PFSK-1 (cell line): ENCODE data around the gene NKAIN4.

ENCODE experiments used
- FOXP2 ChIP-seq: optimal IDR thresholded peaks from 2 replicates; pipeline ENCODE3; 2011; ENCODE audit warnings: borderline replicate concordance, control low read depth, inconsistent platforms; ENCODE audit not compliant: insufficient read depth; ENCODE audit errors: extremely low read length, extremely low read depth
- POLR2AphosphoS5 ChIP-seq: IDR thresholded peaks from 2 replicates; pipeline ENCODE4 v1.6.1; 2012; ENCODE audit warnings: low read depth, mild to moderate bottlenecking, control low read depth, low read length, moderate library complexity
- SIN3A ChIP-seq: IDR thresholded peaks from 2 replicates; pipeline ENCODE4 v1.6.1; 2012; ENCODE audit warnings: mild to moderate bottlenecking, low read length, moderate library complexity, borderline replicate concordance; ENCODE audit not compliant: insufficient read depth
- TAF1 ChIP-seq: IDR thresholded peaks from 2 replicates; pipeline ENCODE4 v1.6.1; 2012; ENCODE audit warnings: low read length, control low read depth, borderline replicate concordance; ENCODE audit not compliant: insufficient read depth
- TF ChIP-seq, protein P1 (sequence below), 2 experiments: IDR thresholded peaks; 2 replicates each; pipeline versions ENCODE4 v1.6.1 to v1.8.0; 2011 to 2012; ENCODE audit warnings: low read depth in 2 of 2, low read length in 2 of 2, control low read depth in 1 of 2, inconsistent platforms in 1 of 2, mild to moderate bottlenecking in 1 of 2, moderate library complexity in 1 of 2; ENCODE audit not compliant: insufficient read depth in 1 of 2

Gene NKAIN4

DNA sequence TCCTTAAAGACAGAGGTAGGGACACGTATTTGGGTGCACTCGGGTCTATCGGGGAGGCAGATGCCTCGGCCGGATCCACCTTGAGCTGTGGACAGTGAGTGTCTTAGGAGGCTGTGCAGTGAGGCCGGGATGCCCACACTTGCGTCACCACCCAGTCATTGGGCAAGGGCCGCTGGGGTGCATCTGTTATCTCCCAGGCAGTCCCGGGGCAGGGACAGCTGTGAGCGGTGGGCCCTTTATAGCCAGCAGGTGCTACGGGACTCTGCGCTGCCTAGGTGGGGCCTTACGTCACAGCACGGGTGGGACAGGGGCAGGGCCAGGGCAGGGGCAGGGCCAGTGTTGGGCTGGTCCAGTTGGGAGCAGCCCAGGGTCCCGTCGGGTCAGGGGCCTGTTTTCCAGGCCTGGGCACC is 38.0 kb upstream of the NKAIN4 start:
- TF ChIP-seq SIN3A, result no peak
- no peak for TF ChIP-seq FOXP2
- no peak for TF ChIP-seq TAF1
- no peak for TF ChIP-seq POLR2AphosphoS5
- TF ChIP-seq, protein P1, sequence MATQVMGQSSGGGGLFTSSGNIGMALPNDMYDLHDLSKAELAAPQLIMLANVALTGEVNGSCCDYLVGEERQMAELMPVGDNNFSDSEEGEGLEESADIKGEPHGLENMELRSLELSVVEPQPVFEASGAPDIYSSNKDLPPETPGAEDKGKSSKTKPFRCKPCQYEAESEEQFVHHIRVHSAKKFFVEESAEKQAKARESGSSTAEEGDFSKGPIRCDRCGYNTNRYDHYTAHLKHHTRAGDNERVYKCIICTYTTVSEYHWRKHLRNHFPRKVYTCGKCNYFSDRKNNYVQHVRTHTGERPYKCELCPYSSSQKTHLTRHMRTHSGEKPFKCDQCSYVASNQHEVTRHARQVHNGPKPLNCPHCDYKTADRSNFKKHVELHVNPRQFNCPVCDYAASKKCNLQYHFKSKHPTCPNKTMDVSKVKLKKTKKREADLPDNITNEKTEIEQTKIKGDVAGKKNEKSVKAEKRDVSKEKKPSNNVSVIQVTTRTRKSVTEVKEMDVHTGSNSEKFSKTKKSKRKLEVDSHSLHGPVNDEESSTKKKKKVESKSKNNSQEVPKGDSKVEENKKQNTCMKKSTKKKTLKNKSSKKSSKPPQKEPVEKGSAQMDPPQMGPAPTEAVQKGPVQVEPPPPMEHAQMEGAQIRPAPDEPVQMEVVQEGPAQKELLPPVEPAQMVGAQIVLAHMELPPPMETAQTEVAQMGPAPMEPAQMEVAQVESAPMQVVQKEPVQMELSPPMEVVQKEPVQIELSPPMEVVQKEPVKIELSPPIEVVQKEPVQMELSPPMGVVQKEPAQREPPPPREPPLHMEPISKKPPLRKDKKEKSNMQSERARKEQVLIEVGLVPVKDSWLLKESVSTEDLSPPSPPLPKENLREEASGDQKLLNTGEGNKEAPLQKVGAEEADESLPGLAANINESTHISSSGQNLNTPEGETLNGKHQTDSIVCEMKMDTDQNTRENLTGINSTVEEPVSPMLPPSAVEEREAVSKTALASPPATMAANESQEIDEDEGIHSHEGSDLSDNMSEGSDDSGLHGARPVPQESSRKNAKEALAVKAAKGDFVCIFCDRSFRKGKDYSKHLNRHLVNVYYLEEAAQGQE (IDR thresholded peaks at IDR 0.05; ENCODE audit: insufficient read depth in 1 of 2, low read depth in 2 of 2, low read length in 2 of 2), result no peak

DNA sequence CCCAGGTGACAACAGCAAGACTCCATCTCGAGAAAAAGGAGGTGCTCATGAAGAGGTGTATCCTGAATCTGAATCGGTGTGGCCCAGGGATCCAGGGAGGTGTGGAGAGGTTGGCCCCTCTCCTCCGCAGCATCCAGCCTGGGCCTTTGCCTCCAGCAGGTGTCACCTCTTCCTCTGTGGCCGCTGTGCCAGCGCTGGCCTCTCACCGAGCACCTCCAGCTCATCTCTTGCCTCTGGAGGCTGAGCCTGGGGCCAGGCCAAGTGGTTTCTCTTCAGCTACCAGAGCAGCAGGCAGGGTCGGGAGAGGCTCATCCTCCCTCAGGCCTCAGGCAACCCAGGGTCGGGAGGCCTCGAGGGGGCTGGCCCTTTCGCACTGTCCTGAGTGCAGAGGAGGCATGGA is 37.5 kb upstream of the NKAIN4 start:
- TF ChIP-seq POLR2AphosphoS5 (no peak), TAF1 (no peak), FOXP2 (no peak), SIN3A (no peak)
- TF ChIP-seq, protein P1 (IDR thresholded peaks at IDR 0.05; ENCODE audit: insufficient read depth in 1 of 2, low read depth in 2 of 2, low read length in 2 of 2), result no peak

DNA sequence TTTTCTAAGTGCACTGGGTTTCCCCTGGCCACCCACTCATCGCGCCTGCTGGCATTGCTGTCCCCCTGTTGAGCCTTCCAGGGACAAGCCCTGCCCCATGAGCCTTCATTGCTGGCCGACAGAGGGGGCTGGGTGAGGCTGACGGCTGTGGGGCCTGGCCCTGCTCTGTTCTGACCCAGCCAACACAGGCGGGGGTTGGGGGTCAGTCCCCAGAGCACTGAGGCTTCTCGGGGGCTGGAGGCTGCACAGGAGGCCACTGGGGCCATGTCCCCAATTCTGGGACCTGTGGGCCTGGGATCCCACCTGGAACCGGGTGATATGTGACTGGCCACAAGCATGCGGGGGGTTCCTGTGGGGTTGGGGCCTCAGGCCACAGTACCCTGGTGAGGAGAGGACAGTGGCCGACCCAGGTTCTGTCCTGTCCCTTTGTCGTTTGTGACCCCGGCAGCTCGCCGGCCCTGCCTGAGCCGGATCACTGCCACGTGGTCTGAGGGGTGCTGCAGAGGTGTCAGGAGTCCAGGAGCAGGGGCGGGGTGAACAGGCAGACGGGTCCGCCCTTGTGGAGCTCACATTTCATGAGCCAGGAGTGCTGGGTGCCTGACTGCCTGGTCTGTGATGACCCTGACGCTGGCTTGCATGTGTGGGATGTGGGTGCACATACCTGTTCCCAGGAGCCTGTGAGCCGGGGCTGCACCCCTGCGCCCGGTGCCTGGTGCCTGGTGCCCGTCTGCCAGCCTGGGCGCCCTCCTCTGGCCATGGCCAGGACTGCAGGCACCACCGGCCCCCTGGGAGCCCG is 36.6 kb upstream of the NKAIN4 start:
- TF ChIP-seq POLR2AphosphoS5 (peak; percentile 13; the same call in 1 of the 2 replicates), SIN3A (no peak), TAF1 (no peak), FOXP2 (no peak)
- TF ChIP-seq, protein P1 (IDR thresholded peaks at IDR 0.05; ENCODE audit: insufficient read depth in 1 of 2, low read depth in 2 of 2, low read length in 2 of 2), result no peak

DNA sequence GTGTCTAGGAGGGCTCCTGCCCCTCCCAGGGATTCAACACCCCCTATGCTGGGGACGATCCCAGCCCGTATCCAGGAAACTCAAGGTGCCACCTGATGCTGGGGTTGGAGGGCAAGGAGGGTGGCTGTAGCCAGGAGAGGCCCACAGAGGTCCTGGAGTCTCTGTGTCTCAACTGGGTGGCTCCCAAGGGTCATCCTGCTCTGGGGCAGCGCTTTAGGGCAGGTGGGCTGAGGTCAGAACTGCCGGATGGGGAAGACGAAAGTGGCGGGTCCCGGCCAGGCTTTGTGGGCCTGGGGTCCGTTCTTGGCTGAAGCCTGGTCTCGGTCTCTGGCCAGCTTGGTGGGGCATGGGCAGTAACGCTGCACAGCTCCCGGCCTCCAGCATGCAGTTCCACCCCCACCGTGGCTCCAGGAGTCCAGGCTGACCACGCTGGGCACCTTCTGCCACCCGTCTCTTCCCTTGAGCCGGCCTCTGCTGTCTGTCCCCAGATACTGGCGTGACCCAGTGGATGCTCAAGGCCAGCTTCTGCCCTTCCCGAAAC is 35.9 kb upstream of the NKAIN4 start:
- TF ChIP-seq TAF1, result no peak
- peak; percentile 38; the same call in 1 of the 2 replicates for TF ChIP-seq POLR2AphosphoS5

DNA sequence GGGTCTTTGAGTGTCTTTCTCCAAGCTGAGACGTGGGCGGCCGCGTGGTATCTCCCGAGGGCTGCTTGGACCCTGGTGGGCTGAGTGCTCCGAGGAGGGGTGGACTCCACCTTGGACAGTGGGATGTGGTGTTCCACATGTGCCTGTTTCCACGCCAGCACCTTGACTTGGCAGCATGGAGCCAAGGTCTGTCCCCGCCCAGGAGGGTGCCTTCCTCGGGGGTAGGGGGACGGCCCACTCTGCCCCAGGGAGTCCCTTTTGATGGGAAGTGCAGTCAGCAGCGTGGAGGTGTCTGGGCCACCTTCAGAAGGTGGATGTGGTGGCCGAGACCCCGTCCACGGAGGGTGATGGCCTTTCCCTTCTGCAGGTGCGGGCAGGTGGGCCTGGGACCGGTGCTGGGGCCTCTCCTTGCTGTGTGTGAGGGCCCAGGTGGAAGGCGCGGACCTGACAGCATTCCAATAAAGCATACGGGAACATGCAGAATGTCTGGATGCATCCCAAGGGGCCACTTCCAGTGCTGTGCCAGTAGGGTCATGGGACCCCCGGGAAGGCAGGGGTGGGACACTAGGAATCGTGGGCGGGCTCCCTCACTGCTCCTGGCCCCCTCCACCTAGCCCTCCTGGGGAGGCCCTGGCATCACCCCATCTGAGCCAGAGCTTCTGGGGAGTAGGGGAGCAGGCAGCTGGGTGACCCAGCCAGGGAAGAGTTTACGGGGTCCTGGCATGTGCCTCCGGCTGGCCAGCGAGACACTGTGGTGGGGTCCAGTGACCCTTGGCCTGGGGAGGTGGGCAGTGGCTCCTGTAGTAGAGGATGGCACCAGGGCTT is 35.3 kb upstream of the NKAIN4 start:
- no peak for TF ChIP-seq SIN3A
- TF ChIP-seq TAF1, result no peak
- no peak for TF ChIP-seq FOXP2
- TF ChIP-seq, protein P1 (IDR thresholded peaks at IDR 0.05; ENCODE audit: insufficient read depth in 1 of 2, low read depth in 2 of 2, low read length in 2 of 2), result no peak
